Osteoblast (primary cell): Measurements from ENCODE around the gene ERVW-1. TPM values are rescaled to one million over a fixed set of nuclear protein-coding genes. Genes with fewer than 3 reads are reported as not detected.
"Not testable (repeated sequence)": the region's sequence is repeated elsewhere in the genome, so short reads cannot be mapped to it uniquely, and the experiment has no call there.

Source experiments
- DNase-seq: peaks from one replicate; pipeline ENCODE4 v3.0.0; 2011; ENCODE audit warnings: low spot score, mixed read lengths; ENCODE audit not compliant: insufficient read length; ENCODE audit errors: missing footprints
- H2AFZ ChIP-seq: 2 replicates; pipeline ENCODE4 v1.6.0; 2011; ENCODE audit warnings: mild to moderate bottlenecking, low read length
- H3K27ac ChIP-seq: 2 replicates; pipeline ENCODE4 v1.5.1; 2011; ENCODE audit warnings: mild to moderate bottlenecking, low read depth, low read length, moderate library complexity
- H3K27me3 ChIP-seq: 2 replicates; pipeline ENCODE4 v1.6.0; 2012; ENCODE audit warnings: mild to moderate bottlenecking, control low read depth, inconsistent platforms, low read length, moderate library complexity; ENCODE audit not compliant: insufficient read depth
- H3K36me3 ChIP-seq: 2 replicates; pipeline ENCODE4 v1.5.1; 2011; ENCODE audit warnings: mild to moderate bottlenecking, low read length, control low read depth, moderate library complexity; ENCODE audit not compliant: insufficient read depth
- H3K4me1 ChIP-seq: 2 replicates; pipeline ENCODE4 v1.5.1; 2011; ENCODE audit warnings: mild to moderate bottlenecking, low read length, control low read depth, moderate library complexity; ENCODE audit not compliant: insufficient read depth
- H3K4me2 ChIP-seq: 2 replicates; pipeline ENCODE4 v1.6.0; 2011; ENCODE audit warnings: mild to moderate bottlenecking, low read length; ENCODE audit not compliant: insufficient read depth
- H3K4me3 ChIP-seq: fragments of 200-600 bp; sonication (generic); 3 replicates; pipeline ENCODE4 v1.5.1; 2012; ENCODE audit warnings: mild to moderate bottlenecking, low read length, inconsistent platforms; ENCODE audit not compliant: insufficient read depth
- H3K79me2 ChIP-seq: 2 replicates; pipeline ENCODE4 v1.6.0; 2012; ENCODE audit warnings: mild to moderate bottlenecking, low read length, control low read depth, inconsistent platforms; ENCODE audit not compliant: insufficient read depth
- H3K9me3 ChIP-seq: 2 replicates; pipeline ENCODE4 v1.5.1; 2011; ENCODE audit warnings: low read depth, low read length, control low read depth
- H4K20me1 ChIP-seq: 2 replicates; pipeline ENCODE4 v1.6.0; 2012; ENCODE audit warnings: mild to moderate bottlenecking, low read length, control low read depth; ENCODE audit not compliant: insufficient read depth
- CTCF ChIP-seq: IDR thresholded peaks from 2 replicates; pipeline ENCODE4 v1.5.1; 2011; ENCODE audit warnings: mild to moderate bottlenecking, low read depth, low read length, moderate library complexity; ENCODE audit errors: extremely low read depth
- total RNA-seq: library from RNA; depleted of rRNA; stranded (reverse); fragments of >200 nt; gene quantifications from 2 replicates; pipeline ENCODE4 v1.2.3, GENCODE V29; 2012

ERVW-1 gene
- total RNA-seq, 1 donor = not detected

DNA sequence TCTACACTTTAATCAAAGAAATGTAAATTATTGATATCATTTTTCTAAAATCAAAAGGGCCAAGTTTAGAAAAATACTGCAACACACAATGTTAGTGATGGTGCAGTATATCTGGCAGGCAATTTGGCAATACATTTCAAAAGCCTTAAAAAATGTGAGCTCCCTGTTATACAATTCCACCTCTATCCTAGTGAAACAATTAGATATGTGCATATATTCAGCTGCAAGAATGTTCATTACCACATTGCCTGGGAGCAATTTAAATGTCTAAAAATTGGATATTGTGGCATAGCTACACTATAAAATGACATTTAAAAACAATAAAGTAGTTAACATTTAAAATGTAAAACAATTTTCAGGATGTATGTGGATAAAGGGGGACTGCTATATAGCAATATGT lies 10.1 kb upstream of the ERVW-1 start:
- H3K4me1 ChIP-seq = no peaks in the 10 kb centered on the region
- no peak overlapping the region for H3K4me2 ChIP-seq
- no peaks in the 10 kb centered on the region for H3K9me3 ChIP-seq
- no peaks in the 10 kb centered on the region for H3K27me3 ChIP-seq
- no peak for DNase-seq
- no peak for TF ChIP-seq CTCF
- H3K36me3 ChIP-seq = peaks cover 34% of the 10 kb centered on the region
- no peaks in the 10 kb centered on the region for H3K79me2 ChIP-seq
- no peak overlapping the region for H2AFZ ChIP-seq
- H3K4me3 ChIP-seq = no peak overlapping the region
- no peak overlapping the region for H3K27ac ChIP-seq
- no peaks in the 10 kb centered on the region for H4K20me1 ChIP-seq

DNA sequence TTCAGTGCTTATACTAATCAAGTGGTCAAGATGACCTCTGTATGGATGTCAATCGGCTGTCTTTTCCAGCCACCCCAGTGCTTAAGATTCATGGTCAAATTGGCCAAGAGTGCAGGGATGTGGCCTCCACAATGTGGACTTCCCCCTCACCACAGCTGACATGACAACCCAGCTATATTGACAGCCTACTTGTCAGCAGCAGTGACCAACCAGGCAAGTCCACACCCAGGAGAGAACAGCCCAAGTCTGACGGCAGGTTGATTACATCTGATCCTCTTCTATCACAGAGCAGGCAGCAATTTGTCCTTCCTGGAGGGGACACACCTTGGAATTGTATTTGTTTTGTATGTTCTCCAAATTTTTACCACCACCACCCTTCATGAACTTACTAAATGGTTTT lies 8.2 kb upstream of the ERVW-1 start:
- Histone ChIP-seq H3K4me2 (no peak overlapping the region), H3K79me2 (no peaks in the 10 kb centered on the region), H3K27ac (no peak overlapping the region), H3K36me3 (peaks cover 29% of the 10 kb centered on the region), H3K9me3 (no peaks in the 10 kb centered on the region), H4K20me1 (no peaks in the 10 kb centered on the region), H3K27me3 (no peaks in the 10 kb centered on the region), H3K4me3 (no peak overlapping the region), H3K4me1 (no peaks in the 10 kb centered on the region), H2AFZ (no peak overlapping the region)
- DNase-seq = peak; percentile 11
- TF ChIP-seq CTCF = no peak

- H3K9me3 ChIP-seq = no peaks in the 10 kb centered on the region
- H3K4me1 ChIP-seq = no peaks in the 10 kb centered on the region
- no peak for DNase-seq
- TF ChIP-seq CTCF = no peak
- no peaks in the 10 kb centered on the region for H3K79me2 ChIP-seq
- no peak overlapping the region for H2AFZ ChIP-seq
- H4K20me1 ChIP-seq = no peaks in the 10 kb centered on the region
- no peaks in the 10 kb centered on the region for H3K27me3 ChIP-seq
- no peak overlapping the region for H3K4me3 ChIP-seq
- H3K4me2 ChIP-seq = no peak overlapping the region
- H3K27ac ChIP-seq = no peak overlapping the region
- H3K36me3 ChIP-seq = peaks cover 26% of the 10 kb centered on the region
Measured at GRCh38 chr7:92485267-92485892, 7.6 kb upstream of the ERVW-1 start.

DNA sequence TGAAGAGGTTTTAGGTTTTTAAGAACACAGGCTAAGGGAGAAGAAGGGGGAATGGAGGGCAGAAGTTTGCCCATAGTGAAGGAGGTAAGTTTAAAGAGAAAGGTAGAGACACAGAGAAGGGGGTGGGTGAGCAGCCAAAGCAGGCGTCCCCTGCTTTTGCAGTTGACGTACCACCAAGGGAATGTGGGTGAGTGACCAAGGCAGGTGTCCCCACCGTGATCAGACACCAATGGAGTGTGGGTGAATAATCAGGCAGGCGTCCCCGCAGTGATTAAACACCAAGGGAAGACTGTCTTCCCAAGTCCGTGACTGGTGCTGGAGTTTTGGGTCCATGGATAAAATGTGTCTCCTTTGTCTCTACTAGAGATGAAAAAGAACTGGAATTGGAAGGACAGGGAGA lies 6.5 kb upstream of the ERVW-1 start:
- H3K27me3 ChIP-seq, H3K27ac ChIP-seq, DNase-seq, H2AFZ ChIP-seq, H3K4me2 ChIP-seq, H3K9me3 ChIP-seq, H3K79me2 ChIP-seq, H4K20me1 ChIP-seq, H3K4me1 ChIP-seq, H3K4me3 ChIP-seq: not testable (repeated sequence)
- H3K36me3 ChIP-seq = peaks cover 21% of the 10 kb centered on the region

DNA sequence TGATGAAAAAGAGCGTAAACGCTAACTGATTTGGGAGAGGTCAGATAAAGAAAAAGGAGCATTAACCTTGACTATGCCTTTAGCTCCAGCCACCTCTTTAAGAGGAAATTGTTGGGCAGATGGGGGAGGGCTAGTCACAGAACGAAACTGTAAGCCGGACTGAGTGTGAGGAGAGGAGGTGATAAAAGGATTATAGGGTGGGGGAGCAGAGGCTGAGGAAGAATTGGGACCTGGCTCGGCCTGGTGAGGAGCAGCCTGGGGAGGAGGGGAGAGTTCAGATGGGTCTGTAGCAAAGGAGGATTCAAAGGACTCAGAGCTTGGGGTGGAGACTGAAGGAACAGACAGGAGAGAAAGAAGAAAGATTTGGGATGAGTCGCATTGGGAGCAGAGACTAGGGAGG lies 5.9 kb upstream of the ERVW-1 start:
- H3K27ac ChIP-seq, H3K4me3 ChIP-seq, H3K4me2 ChIP-seq, H4K20me1 ChIP-seq, H3K9me3 ChIP-seq, H2AFZ ChIP-seq, DNase-seq, H3K4me1 ChIP-seq, H3K79me2 ChIP-seq, H3K27me3 ChIP-seq: not testable (repeated sequence)
- H3K36me3 ChIP-seq = peaks cover 16% of the 10 kb centered on the region

DNA sequence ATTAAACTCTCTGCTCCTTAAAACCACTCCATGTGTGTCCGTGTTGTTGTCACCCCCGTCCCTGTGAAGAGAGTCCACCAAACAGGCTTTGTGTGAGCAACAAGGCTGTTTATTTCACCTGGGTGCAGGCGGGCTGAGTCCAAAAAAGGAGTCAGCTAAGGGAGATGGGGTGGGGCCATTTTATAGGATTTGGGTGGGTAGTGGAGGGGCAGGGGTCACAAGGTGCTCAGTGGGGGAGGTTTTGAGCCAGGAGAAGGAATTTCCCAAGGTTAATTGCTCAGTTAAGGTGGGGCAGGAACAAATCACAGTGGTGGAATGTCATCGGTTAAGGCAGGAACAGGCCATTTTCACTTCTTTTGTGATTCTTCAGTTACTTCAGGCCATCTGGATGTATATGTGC lies 1.4 kb upstream of the ERVW-1 start:
- not testable (repeated sequence) for H4K20me1 ChIP-seq, H2AFZ ChIP-seq, H3K27me3 ChIP-seq, H3K36me3 ChIP-seq, H3K27ac ChIP-seq, H3K79me2 ChIP-seq, H3K4me3 ChIP-seq, DNase-seq, H3K9me3 ChIP-seq, H3K4me1 ChIP-seq, H3K4me2 ChIP-seq
